ENCODE measurements around the gene SULT1A4. TPM values are rescaled to one million over a fixed set of nuclear protein-coding genes. Genes with fewer than 3 reads are reported as not detected.
"Not testable (repeated sequence)": the region's sequence is repeated elsewhere in the genome, so short reads cannot be mapped to it uniquely, and the experiment has no call there.

SULT1A4 gene
- 151 and 181 TPM in 2 replicates for total RNA-seq (2016; rRNA removed; fragmentation: Illumina TruSeq; extraction: Trizol)
- total RNA-seq (2016; cell fraction: cytosol; rRNA removed; fragmentation: Illumina TruSeq; extraction: Trizol; ENCODE audit: low read depth), result 24.6 and 32.8 TPM in 2 replicates
- 145 and 171 TPM in 2 replicates for total RNA-seq (2016; cell fraction: insoluble cytoplasmic fraction; rRNA removed; fragmentation: Illumina TruSeq; extraction: Trizol)
- 46.2 and 50.3 TPM in 2 replicates for total RNA-seq (2016; cell fraction: membrane; rRNA removed; fragmentation: Illumina TruSeq; extraction: Trizol)
- 57.3 and 58.3 TPM in 2 replicates for total RNA-seq (2016; cell fraction: nucleus; rRNA removed; fragmentation: Illumina TruSeq; extraction: Trizol)
- polyA plus RNA-seq (2011; rRNA removed), result 25.4 and 27.3 TPM in 2 replicates
- 11.0 and 13.3 TPM in 2 replicates for polyA plus RNA-seq (2011; cell fraction: cytosol; rRNA removed)
- polyA plus RNA-seq (2011; cell fraction: nucleus; rRNA removed), result 11.2 and 14.8 TPM in 2 replicates
- polyA plus RNA-seq (2012), result 70.0 and 99.9 TPM in 2 replicates
- 53.5 and 60.0 TPM in 2 replicates for polyA plus RNA-seq (2016; cell fraction: cytosol; fragmentation: Illumina TruSeq; extraction: Trizol; ENCODE audit: low read depth)
- 158 and 170 TPM in 2 replicates for polyA plus RNA-seq (2016; cell fraction: insoluble cytoplasmic fraction; fragmentation: Illumina TruSeq; extraction: Trizol; ENCODE audit: low read depth)
- 57.6 and 58.0 TPM in 2 replicates for polyA plus RNA-seq (2016; cell fraction: membrane; fragmentation: Illumina TruSeq; extraction: Trizol; ENCODE audit: low read depth)
- polyA plus RNA-seq (2016; cell fraction: nucleus; fragmentation: Illumina TruSeq; extraction: Trizol; ENCODE audit: insufficient read depth, low read depth), result 110 and 113 TPM in 2 replicates
- polyA minus RNA-seq (2011; rRNA and poly(A)+ RNA removed; ENCODE audit: low replicate concordance), result 4.4 and 11.2 TPM in 2 replicates
- polyA minus RNA-seq (2011; cell fraction: cytosol; rRNA and poly(A)+ RNA removed), result 6.0 and 6.6 TPM in 2 replicates
- 2.8 and 3.6 TPM in 2 replicates for polyA minus RNA-seq (2011; cell fraction: nucleus; rRNA and poly(A)+ RNA removed)
- Bru-seq, nascent RNA, result percentile 35 among the genes with signal in this experiment
- percentile 33 among the genes with signal in this experiment for BruChase-seq, experiment 1, labeled RNA remaining after a 6-hour chase
- percentile 29 among the genes with signal in this experiment for BruChase-seq, experiment 2, labeled RNA remaining after a 2-hour chase
- long read RNA-seq, experiment 1, transcript SULT1A4-201 (8 exons, 1,390 nt), result major isoform, 44 of 69 reads
- long read RNA-seq, experiment 1, partial matches to known transcripts, result 16 of 69 reads
- long read RNA-seq, experiment 1, other reads (novel, unspliced or antisense), result 9 of 69 reads
- long read RNA-seq, experiment 2, transcript SULT1A4-201 (8 exons, 1,390 nt), result major isoform, 28 of 45 reads
- long read RNA-seq, experiment 2, partial matches to known transcripts, result 5 of 45 reads
- long read RNA-seq, experiment 2, other reads (novel, unspliced or antisense), result 12 of 45 reads

DNA sequence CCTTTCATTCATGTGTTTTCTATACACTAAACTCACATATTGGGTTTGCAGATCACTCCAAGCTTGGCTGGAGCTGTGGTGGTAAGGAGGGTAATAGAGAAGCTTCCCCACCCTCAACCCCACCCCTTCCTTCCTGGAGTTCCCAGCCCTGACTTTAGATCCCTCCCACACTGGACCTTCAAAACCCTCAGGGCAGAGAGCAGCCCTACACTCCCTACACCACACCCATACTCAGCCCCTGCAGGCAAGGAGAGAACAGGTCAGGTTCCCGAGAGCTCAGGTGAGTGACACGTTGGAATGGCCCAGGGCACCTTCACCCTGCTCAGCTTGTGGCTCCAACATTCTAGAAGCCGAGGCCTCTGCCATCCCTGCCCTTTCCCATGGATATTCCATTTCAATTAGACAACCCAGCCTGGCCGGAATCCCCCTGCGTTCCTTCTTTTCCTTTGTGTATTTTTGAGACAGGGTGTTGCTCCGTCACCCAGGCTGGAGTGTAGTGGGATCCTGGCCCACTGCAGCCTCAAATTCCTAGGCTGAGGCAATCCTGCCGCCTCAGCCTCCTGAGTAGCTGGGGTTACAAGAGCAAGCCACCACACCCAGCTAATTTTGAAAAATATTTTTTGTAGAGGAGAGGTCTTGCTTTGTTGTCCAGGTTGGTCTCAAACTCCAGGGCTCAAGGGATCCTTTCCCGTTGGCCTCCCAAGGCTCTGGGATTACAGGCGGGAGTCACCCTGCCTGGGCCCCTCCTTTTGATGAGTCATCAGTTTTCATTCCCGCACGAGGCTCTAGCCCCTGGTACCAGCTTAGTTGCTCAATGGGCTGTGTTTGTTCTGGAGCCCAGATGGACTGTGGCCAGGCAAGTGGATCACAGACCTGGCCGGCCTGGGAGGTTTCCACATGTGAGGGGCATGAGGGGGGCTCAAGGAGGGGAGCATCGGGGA, at the start of gene SULT1A4:
SULT1A4 (plus strand) TSS at position 208 of the 941 bp plus-strand sequence. CDS start 1,473 bp downstream, outside the sequence.
- H3K4me3 ChIP-seq (replicated peaks in 1 of 3; ENCODE audit: insufficient read depth in 1 of 3, low read depth in 2 of 3, low read length in 3 of 3); H3K9ac ChIP-seq (ENCODE audit: insufficient read depth, low read depth, low read length); H3K9me3 ChIP-seq (ENCODE audit: low read length); DNase-seq (ENCODE audit: low spot score); H3K4me1 ChIP-seq (ENCODE audit: insufficient read depth, low read length); H3K27ac ChIP-seq (ENCODE audit: extremely low read length, insufficient read depth, low read length); POLR2A ChIA-PET; H3K4me2 ChIP-seq (ENCODE audit: low read depth, low read length); H3K79me2 ChIP-seq (ENCODE audit: insufficient read depth, low read length); H3K27me3 ChIP-seq (ENCODE audit: control insufficient read depth in 1 of 2, insufficient read depth in 2 of 2, low read length in 2 of 2); H4K20me1 ChIP-seq (ENCODE audit: insufficient read depth, low read length); H3K36me3 ChIP-seq (replicated peaks in 1 of 2; ENCODE audit: control insufficient read depth in 1 of 2, insufficient read depth in 2 of 2, low read length in 2 of 2); H2AFZ ChIP-seq (ENCODE audit: low read length); intact Hi-C loops (cut with micrococcal nuclease; ENCODE audit: unreplicated experiment); BruUV-seq (replicated peaks); CTCF ChIA-PET (ENCODE audit: low intra/inter-chr PET ratio, low total read pairs); in situ Hi-C loops (cut with HindIII; ENCODE audit: extremely low pct_ligation_motif_present, low pct_unique_long_range_greater_than_20kb): not testable (repeated sequence)
- ATAC-seq (peak; percentile 76), FAIRE-seq (peak; percentile 97)
- no CpG with 5 or more reads among the region's 13 CpGs for WGBS (ENCODE audit: low lambda C conversion rate)

All from HepG2 (cell line).